HG03565 (cell line): ENCODE measurements around the gene MYO1H.
A peak's percentile ranks its signal among the peaks of the same experiment; 100 is the strongest.

Experiments used
- ATAC-seq: cut with Tn5 transposase; IDR thresholded peaks from one replicate; pipeline ENCODE4 v1.9.1; 2021; ENCODE audit warnings: mild to moderate bottlenecking, moderate library complexity; ENCODE audit not compliant: unreplicated experiment

MYO1H gene

GRCh38 chr12:109336593-109336992 is 11.1 kb upstream of the MYO1H start:
- ATAC-seq, result no peak

- no peak for ATAC-seq
Measured at GRCh38 chr12:109343677-109344076, 4.0 kb upstream of the MYO1H start.

GRCh38 chr12:109345428-109345827 is 2.3 kb upstream of the MYO1H start:
- no peak for ATAC-seq

- ATAC-seq, result no peak
Measured at GRCh38 chr12:109346920-109347319, 780 bp upstream of the MYO1H start.

- no peak for ATAC-seq
Measured at GRCh38 chr12:109352184-109352583, 4.5 kb downstream of the MYO1H start.

GRCh38 chr12:109356577-109356976 is 8.9 kb downstream of the MYO1H start:
- ATAC-seq, result no peak

- ATAC-seq, result no peak
Measured at GRCh38 chr12:109357032-109357431, 9.3 kb downstream of the MYO1H start.

GRCh38 chr12:109358154-109358869 is 10.6 kb downstream of the MYO1H start:
- peak; percentile 84 for ATAC-seq

- ATAC-seq, result no peak
Measured at GRCh38 chr12:109359131-109359690, 11.5 kb downstream of the MYO1H start.

- no peak for ATAC-seq
Measured at GRCh38 chr12:109369831-109370230, 22.1 kb downstream of the MYO1H start.

- ATAC-seq, result no peak
Measured at GRCh38 chr12:109377139-109377685, 29.5 kb downstream of the MYO1H start.

GRCh38 chr12:109378569-109378968 is 30.9 kb downstream of the MYO1H start:
- ATAC-seq, result no peak

GRCh38 chr12:109382031-109382430 is 34.3 kb downstream of the MYO1H start:
- no peak for ATAC-seq

GRCh38 chr12:109383240-109383639 is 35.5 kb downstream of the MYO1H start:
- no peak for ATAC-seq

GRCh38 chr12:109385339-109386058 is 37.8 kb downstream of the MYO1H start:
- ATAC-seq, result no peak

- ATAC-seq, result no peak
Measured at GRCh38 chr12:109386059-109386433, 38.3 kb downstream of the MYO1H start.

- ATAC-seq, result no peak
Measured at GRCh38 chr12:109387425-109388166, 39.9 kb downstream of the MYO1H start.

- no peak for ATAC-seq
Measured at GRCh38 chr12:109388167-109388563, 40.5 kb downstream of the MYO1H start.

GRCh38 chr12:109389146-109389545 is 41.4 kb downstream of the MYO1H start:
- ATAC-seq, result no peak

- ATAC-seq, result no peak
Measured at GRCh38 chr12:109393437-109394345, 46.0 kb downstream of the MYO1H start.
